Brain microvascular endothelial cell (primary cell): ENCODE data around the gene FNDC3B.

Experiments
- DNase-seq: peaks from one replicate; pipeline ENCODE4 v3.0.0-alpha.2; 2020
- H3K27ac ChIP-seq: fragments of 250-450 bp; sonication (Bioruptor Pico); 2 replicates; pipeline ENCODE4 v1.5.1; 2020; ENCODE audit warnings: mild to moderate bottlenecking, moderate library complexity
- H3K27me3 ChIP-seq: fragments of 250-450 bp; sonication (Bioruptor Pico); replicated peaks from 2 replicates; pipeline ENCODE4 v1.5.1; 2020; ENCODE audit warnings: mild to moderate bottlenecking
- H3K36me3 ChIP-seq: fragments of 250-450 bp; sonication (Bioruptor Pico); replicated peaks from 2 replicates; pipeline ENCODE4 v1.5.1; 2020; ENCODE audit warnings: mild to moderate bottlenecking
- H3K4me3 ChIP-seq: 2 replicates; pipeline ENCODE4 v1.5.1; 2011; ENCODE audit warnings: low read depth, mild to moderate bottlenecking, control low read depth, low read length, moderate library complexity
- in situ Hi-C: cut with HindIII; loops from 2 replicates; pipeline ENCODE4 v1.10.0; 2017; ENCODE audit warnings: low sequenced_read_pairs, low pct_ligation_motif_present
- TF ChIP-seq, protein P1 (sequence below): IDR thresholded peaks from 2 replicates; pipeline ENCODE4 v1.5.1; 2011; ENCODE audit warnings: low read depth, mild to moderate bottlenecking, moderate library complexity, low read length, control low read depth, inconsistent platforms; ENCODE audit errors: missing control alignments

Gene FNDC3B

DNA sequence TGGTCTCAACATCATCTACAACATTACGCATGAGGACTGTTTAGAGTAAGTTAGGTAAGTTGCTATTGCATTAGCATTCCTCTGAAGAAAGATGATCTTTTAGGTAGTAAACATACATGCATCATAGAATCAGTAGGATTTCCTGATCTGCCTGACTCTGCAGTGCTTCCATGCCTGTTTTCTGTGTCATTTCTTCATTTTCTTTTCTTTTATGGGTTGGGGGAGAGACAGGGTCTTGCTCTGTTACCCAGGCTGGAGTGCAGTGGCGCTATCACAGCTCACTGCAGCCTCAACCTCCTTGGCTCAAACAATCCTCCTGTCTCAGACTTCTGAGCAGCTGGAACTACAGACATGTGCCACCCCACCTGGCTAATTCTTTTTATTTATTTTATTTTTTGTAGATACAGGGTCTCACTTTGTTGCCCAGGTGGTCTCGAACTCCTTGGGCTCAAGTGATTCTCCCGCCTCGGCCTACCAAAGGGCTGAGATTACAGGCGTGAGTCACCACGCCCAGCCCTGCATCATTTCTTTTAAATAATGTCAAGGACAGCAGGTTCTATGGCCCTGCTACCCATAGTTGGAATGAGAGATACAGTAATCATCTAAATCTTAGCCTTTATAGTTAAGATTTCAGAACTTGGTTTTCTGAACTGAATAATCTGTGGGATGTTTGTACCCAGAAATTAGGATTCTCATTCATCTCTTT lies 224.6 kb downstream of the FNDC3B start:
- Histone ChIP-seq H3K4me3 (no peak overlapping the region), H3K27me3 (no peaks in the 10 kb centered on the region), H3K36me3 (peaks cover 50% of the 10 kb centered on the region), H3K27ac (no peak overlapping the region)
- DNase-seq: no peak
- TF ChIP-seq, protein P1, sequence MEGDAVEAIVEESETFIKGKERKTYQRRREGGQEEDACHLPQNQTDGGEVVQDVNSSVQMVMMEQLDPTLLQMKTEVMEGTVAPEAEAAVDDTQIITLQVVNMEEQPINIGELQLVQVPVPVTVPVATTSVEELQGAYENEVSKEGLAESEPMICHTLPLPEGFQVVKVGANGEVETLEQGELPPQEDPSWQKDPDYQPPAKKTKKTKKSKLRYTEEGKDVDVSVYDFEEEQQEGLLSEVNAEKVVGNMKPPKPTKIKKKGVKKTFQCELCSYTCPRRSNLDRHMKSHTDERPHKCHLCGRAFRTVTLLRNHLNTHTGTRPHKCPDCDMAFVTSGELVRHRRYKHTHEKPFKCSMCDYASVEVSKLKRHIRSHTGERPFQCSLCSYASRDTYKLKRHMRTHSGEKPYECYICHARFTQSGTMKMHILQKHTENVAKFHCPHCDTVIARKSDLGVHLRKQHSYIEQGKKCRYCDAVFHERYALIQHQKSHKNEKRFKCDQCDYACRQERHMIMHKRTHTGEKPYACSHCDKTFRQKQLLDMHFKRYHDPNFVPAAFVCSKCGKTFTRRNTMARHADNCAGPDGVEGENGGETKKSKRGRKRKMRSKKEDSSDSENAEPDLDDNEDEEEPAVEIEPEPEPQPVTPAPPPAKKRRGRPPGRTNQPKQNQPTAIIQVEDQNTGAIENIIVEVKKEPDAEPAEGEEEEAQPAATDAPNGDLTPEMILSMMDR: no peak
- in situ Hi-C loops: no loop called here

DNA sequence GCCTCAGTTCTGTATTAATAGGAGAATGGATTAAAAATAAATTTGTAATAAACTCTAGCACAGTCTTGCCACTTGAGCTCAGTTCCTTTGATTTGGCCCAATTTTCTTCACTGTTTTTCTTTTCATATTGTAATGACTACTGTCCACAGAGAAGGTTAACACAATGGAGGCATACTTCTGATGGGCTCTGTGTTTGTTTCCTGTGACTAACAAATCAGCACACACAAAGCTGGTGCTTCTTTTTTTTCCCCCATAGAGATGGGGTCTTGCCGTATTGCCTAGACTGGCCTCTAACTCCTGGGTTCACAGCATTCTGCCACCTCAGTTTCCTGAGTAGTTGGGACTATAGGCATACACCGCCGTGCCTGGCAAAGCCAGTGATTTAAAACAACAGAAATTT lies 226.7 kb downstream of the FNDC3B start:
- DNase-seq: no peak
- TF ChIP-seq, protein P1: no peak
- in situ Hi-C loops: no loop called here
- no peaks in the 10 kb centered on the region for H3K27me3 ChIP-seq
- no peak overlapping the region for H3K4me3 ChIP-seq
- no peak overlapping the region for H3K27ac ChIP-seq
- peaks cover 57% of the 10 kb centered on the region for H3K36me3 ChIP-seq

DNA sequence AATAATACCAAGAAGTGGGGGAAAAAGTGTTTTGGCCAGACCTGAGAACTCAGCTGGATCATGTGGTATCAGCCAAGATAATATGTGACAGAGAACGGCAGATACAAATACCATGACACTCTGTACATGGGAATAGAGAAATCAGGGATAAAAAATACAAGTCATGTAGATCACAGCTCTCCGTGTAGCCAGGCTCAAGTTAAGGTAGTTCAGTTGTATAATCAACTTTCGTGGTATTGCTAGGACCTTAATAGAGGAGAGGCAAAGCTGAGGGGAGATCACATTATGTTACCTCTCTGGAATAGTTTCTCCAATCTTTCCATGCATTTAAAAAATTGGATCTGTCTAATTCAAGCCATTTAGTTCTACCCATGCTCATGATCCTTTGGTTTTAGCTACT lies 229.0 kb downstream of the FNDC3B start:
- TF ChIP-seq, protein P1: no peak
- Histone ChIP-seq H3K36me3 (peaks cover 51% of the 10 kb centered on the region), H3K4me3 (no peak overlapping the region), H3K27me3 (no peaks in the 10 kb centered on the region), H3K27ac (no peak overlapping the region)
- no peak for DNase-seq
- in situ Hi-C loops: no loop called here

- TF ChIP-seq, protein P1: no peak
- DNase-seq: no peak
- Histone ChIP-seq H3K36me3 (peaks cover 52% of the 10 kb centered on the region), H3K27ac (no peak overlapping the region), H3K27me3 (no peaks in the 10 kb centered on the region), H3K4me3 (no peak overlapping the region)
- in situ Hi-C loops: no loop called here
These were observed 229.5 kb downstream of the FNDC3B start for GRCh38 chr3:172268868-172269267.

DNA sequence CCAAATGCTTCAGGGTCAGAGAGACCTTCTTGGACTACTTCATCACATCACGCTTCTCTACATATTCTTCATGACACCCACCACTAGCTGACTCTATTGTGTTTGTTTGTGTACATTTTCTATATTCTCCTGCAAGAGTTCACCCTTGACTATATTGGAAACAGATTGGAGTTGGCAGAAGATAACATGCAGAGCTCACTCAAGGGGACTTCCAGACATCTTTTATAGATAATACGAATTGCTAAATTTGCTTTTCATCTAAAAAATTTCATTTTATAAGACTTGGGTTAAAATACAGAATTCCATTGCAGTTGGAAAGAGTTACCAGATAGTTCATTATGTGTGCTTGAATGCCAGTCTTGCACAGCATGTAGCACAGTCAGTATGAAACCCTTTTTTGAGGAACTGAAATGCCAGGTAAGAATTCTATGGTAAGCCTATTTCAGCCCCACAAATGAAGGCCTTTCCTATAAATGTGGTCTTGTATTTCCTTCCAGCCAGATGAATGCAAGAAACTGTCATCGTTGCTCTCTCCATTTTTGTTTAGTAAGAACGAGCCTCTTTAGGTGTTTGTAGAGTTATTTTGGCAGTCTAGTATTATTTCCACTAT lies 231.3 kb downstream of the FNDC3B start:
- in situ Hi-C loops: no loop called here

More for the DNA sequence above, 231.3 kb downstream of the FNDC3B start:
- H3K36me3 ChIP-seq: peaks cover 60% of the 10 kb centered on the region
- no peak for DNase-seq
- TF ChIP-seq, protein P1: no peak
- no peak overlapping the region for H3K4me3 ChIP-seq
- no peak overlapping the region for H3K27ac ChIP-seq
- no peaks in the 10 kb centered on the region for H3K27me3 ChIP-seq
